BLaER1 treated with 17β-estradiol and CSF1 and Interleukin-3, amounts not matched to agents 10 nM and 100 nM (cell line): ENCODE data around the gene SARM1.
"Not testable (repeated sequence)": the region's sequence is repeated elsewhere in the genome, so short reads cannot be mapped to it uniquely, and the experiment has no call there.

ENCODE experiments used
- H3K27ac ChIP-seq, 11 experiments: shearing (Covaris generic); formaldehyde crosslinking; 2 replicates each; pipeline ENCODE4 v1.8.1; 2022
- H3K27me3 ChIP-seq, 11 experiments: shearing (Covaris generic); formaldehyde crosslinking; 2 replicates each; pipeline ENCODE4 v1.8.1; 2022
- H3K36me3 ChIP-seq, 11 experiments: shearing (Covaris generic); formaldehyde crosslinking; 2 replicates each; pipeline ENCODE4 v1.8.1; 2022
- H3K4me1 ChIP-seq, 10 experiments: shearing (Covaris generic); formaldehyde crosslinking; 2 replicates each; pipeline ENCODE4 v1.8.1; 2022
- H3K4me2 ChIP-seq, 11 experiments: shearing (Covaris generic); formaldehyde crosslinking; 2 replicates each; pipeline ENCODE4 v1.8.1; 2022
- H3K4me3 ChIP-seq, 10 experiments: shearing (Covaris generic); formaldehyde crosslinking; 2 replicates each; pipeline ENCODE4 v1.8.1; 2022
- H3K9ac ChIP-seq, 11 experiments: shearing (Covaris generic); formaldehyde crosslinking; 2 replicates each; pipeline ENCODE4 v1.8.1; 2022
- H3K9me3 ChIP-seq, 11 experiments: shearing (Covaris generic); formaldehyde crosslinking; replicated peaks in 1 of 11; 2 replicates each; pipeline ENCODE4 v1.8.1; 2022
- H4K20me1 ChIP-seq, 11 experiments: shearing (Covaris generic); formaldehyde crosslinking; 2 replicates each; pipeline ENCODE4 v1.8.1; 2022
- Cebpa-rat ChIP-seq, 11 experiments: shearing (Covaris generic); IDR thresholded peaks; 2 replicates each; pipeline ENCODE4 v1.8.1; 2022

SARM1 gene

GRCh38 chr17:28338056-28338768 is 33.3 kb upstream of the SARM1 start:
- Histone ChIP-seq H3K27ac (no peak overlapping the region), H3K9me3 (no peaks in the 10 kb centered on the region), H3K4me2 (no peak overlapping the region), H3K4me3 (no peak overlapping the region), H3K9ac (peak overlapping the region in 1 of 11 experiments; percentile 7; a peak in 1 of 22 replicates), H4K20me1 (peaks cover 0 to 48% (median 31%) of the 10 kb centered on the region in 11 experiments; a peak in 14 of 22 replicates), H3K4me1 (peaks cover 28 to 38% (median 32%) of the 10 kb centered on the region in 10 experiments), H3K27me3 (no peaks in the 10 kb centered on the region), H3K36me3 (peaks cover 33 to 50% (median 40%) of the 10 kb centered on the region in 11 experiments)
- TF ChIP-seq Cebpa-rat (IDR thresholded peaks at IDR 0.05): no peak

GRCh38 chr17:28338769-28339212 is 32.7 kb upstream of the SARM1 start:
- peaks cover 23 to 32% (median 26%) of the 10 kb centered on the region in 10 experiments for H3K4me1 ChIP-seq
- H3K9ac ChIP-seq: 0 out of 22 replicates have a peak overlapping the region, but pooled peaks of 1 of the 11 experiments have one; percentile 7
- H3K27ac ChIP-seq, H3K27me3 ChIP-seq, H3K4me3 ChIP-seq, H3K4me2 ChIP-seq, H3K9me3 ChIP-seq: not testable (repeated sequence)
- peaks cover 0 to 44% (median 33%) of the 10 kb centered on the region in 11 experiments; a peak in 14 of 22 replicates for H4K20me1 ChIP-seq
- peaks cover 36 to 56% (median 44%) of the 10 kb centered on the region in 11 experiments for H3K36me3 ChIP-seq

- Histone ChIP-seq H3K4me1 (peaks cover 16 to 26% (median 20%) of the 10 kb centered on the region in 10 experiments), H4K20me1 (peaks cover 0 to 47% (median 38%) of the 10 kb centered on the region in 11 experiments; a peak in 14 of 22 replicates), H3K9ac (no peak overlapping the region), H3K4me3 (no peak overlapping the region), H3K27me3 (no peaks in the 10 kb centered on the region), H3K9me3 (no peaks in the 10 kb centered on the region), H3K27ac (no peak overlapping the region), H3K36me3 (peaks cover 42 to 62% (median 50%) of the 10 kb centered on the region in 11 experiments), H3K4me2 (no peak overlapping the region)
- no peak for TF ChIP-seq Cebpa-rat (IDR thresholded peaks at IDR 0.05)
Measured at GRCh38 chr17:28339431-28339830, 32.1 kb upstream of the SARM1 start.

- peaks cover 12 to 32% (median 15%) of the 10 kb centered on the region in 10 experiments for H3K4me1 ChIP-seq
- H3K9ac ChIP-seq: no peak overlapping the region; a peak in 1 of 22 replicates
- H3K9me3 ChIP-seq: no peaks in the 10 kb centered on the region
- H3K4me2 ChIP-seq: no peak overlapping the region
- TF ChIP-seq Cebpa-rat (IDR thresholded peaks at IDR 0.05): no peak
- H3K36me3 ChIP-seq: peaks cover 52 to 72% (median 60%) of the 10 kb centered on the region in 11 experiments
- peaks cover 0 to 56% (median 43%) of the 10 kb centered on the region in 11 experiments; a peak in 14 of 22 replicates for H4K20me1 ChIP-seq
- H3K27me3 ChIP-seq: no peaks in the 10 kb centered on the region
- H3K27ac ChIP-seq: no peak overlapping the region
- H3K4me3 ChIP-seq: no peak overlapping the region
Measured at GRCh38 chr17:28340374-28340773, 31.1 kb upstream of the SARM1 start.

GRCh38 chr17:28341516-28341915 is 30.0 kb upstream of the SARM1 start:
- Histone ChIP-seq H3K4me1 (peaks cover 7 to 29% (median 10%) of the 10 kb centered on the region in 10 experiments), H3K27me3 (no peaks in the 10 kb centered on the region), H3K4me3 (no peak overlapping the region), H3K9ac (no peak overlapping the region), H3K9me3 (no peaks in the 10 kb centered on the region), H3K4me2 (no peak overlapping the region), H3K27ac (no peak overlapping the region), H4K20me1 (peaks cover 0 to 66% (median 49%) of the 10 kb centered on the region in 11 experiments; a peak in 14 of 22 replicates), H3K36me3 (peaks cover 63 to 83% (median 71%) of the 10 kb centered on the region in 11 experiments)
- no peak for TF ChIP-seq Cebpa-rat (IDR thresholded peaks at IDR 0.05)

GRCh38 chr17:28342313-28342712 is 29.2 kb upstream of the SARM1 start:
- Histone ChIP-seq H3K9me3 (no peaks in the 10 kb centered on the region), H3K4me1 (peaks cover 0 to 21% (median 2%) of the 10 kb centered on the region in 10 experiments; a peak in 12 of 20 replicates), H3K9ac (no peak overlapping the region), H3K27me3 (no peaks in the 10 kb centered on the region), H3K27ac (no peak overlapping the region), H3K36me3 (peaks cover 71 to 91% (median 79%) of the 10 kb centered on the region in 11 experiments), H3K4me3 (no peak overlapping the region), H3K4me2 (no peak overlapping the region), H4K20me1 (peaks cover 0 to 68% (median 49%) of the 10 kb centered on the region in 11 experiments; a peak in 14 of 22 replicates)
- no peak for TF ChIP-seq Cebpa-rat (IDR thresholded peaks at IDR 0.05)

- Histone ChIP-seq H4K20me1 (peaks cover 0 to 71% (median 44%) of the 10 kb centered on the region in 11 experiments; a peak in 14 of 22 replicates), H3K4me2 (no peak overlapping the region), H3K9me3 (no peaks in the 10 kb centered on the region), H3K9ac (no peak overlapping the region), H3K27ac (no peak overlapping the region; a peak in 1 of 22 replicates), H3K4me1 (peaks cover 0 to 11% (median 0%) of the 10 kb centered on the region in 10 experiments; a peak in 3 of 20 replicates), H3K4me3 (no peak overlapping the region), H3K36me3 (peaks cover 83 to 100% (median 91%) of the 10 kb centered on the region in 11 experiments), H3K27me3 (no peaks in the 10 kb centered on the region)
- no peak for TF ChIP-seq Cebpa-rat (IDR thresholded peaks at IDR 0.05)
Measured at GRCh38 chr17:28343491-28343932, 28.0 kb upstream of the SARM1 start.

GRCh38 chr17:28344011-28344410 is 27.5 kb upstream of the SARM1 start:
- Histone ChIP-seq H3K4me3 (no peak overlapping the region), H4K20me1 (peaks cover 0 to 69% (median 39%) of the 10 kb centered on the region in 11 experiments; a peak in 13 of 22 replicates), H3K9ac (no peak overlapping the region), H3K36me3 (peaks cover 88 to 100% (median 96%) of the 10 kb centered on the region in 11 experiments), H3K9me3 (no peaks in the 10 kb centered on the region), H3K4me2 (no peak overlapping the region), H3K4me1 (peaks cover 0 to 11% (median 0%) of the 10 kb centered on the region in 10 experiments; a peak in 2 of 20 replicates), H3K27ac (no peak overlapping the region; a peak in 1 of 22 replicates), H3K27me3 (no peaks in the 10 kb centered on the region)
- no peak for TF ChIP-seq Cebpa-rat (IDR thresholded peaks at IDR 0.05)

GRCh38 chr17:28344435-28344901 is 27.0 kb upstream of the SARM1 start:
- Histone ChIP-seq H3K4me3 (no peak overlapping the region), H3K27ac (no peak overlapping the region), H3K9ac (no peak overlapping the region), H3K36me3 (peaks cover 93 to 100% (median 97%) of the 10 kb centered on the region in 11 experiments), H4K20me1 (peaks cover 0 to 69% (median 37%) of the 10 kb centered on the region in 11 experiments; a peak in 12 of 22 replicates), H3K4me2 (no peak overlapping the region), H3K9me3 (no peaks in the 10 kb centered on the region), H3K27me3 (no peaks in the 10 kb centered on the region), H3K4me1 (peaks cover 0 to 11% (median 0%) of the 10 kb centered on the region in 10 experiments; a peak in 2 of 20 replicates)
- TF ChIP-seq Cebpa-rat (IDR thresholded peaks at IDR 0.05): no peak
